ENCODE results near the gene MOG.

DNA sequence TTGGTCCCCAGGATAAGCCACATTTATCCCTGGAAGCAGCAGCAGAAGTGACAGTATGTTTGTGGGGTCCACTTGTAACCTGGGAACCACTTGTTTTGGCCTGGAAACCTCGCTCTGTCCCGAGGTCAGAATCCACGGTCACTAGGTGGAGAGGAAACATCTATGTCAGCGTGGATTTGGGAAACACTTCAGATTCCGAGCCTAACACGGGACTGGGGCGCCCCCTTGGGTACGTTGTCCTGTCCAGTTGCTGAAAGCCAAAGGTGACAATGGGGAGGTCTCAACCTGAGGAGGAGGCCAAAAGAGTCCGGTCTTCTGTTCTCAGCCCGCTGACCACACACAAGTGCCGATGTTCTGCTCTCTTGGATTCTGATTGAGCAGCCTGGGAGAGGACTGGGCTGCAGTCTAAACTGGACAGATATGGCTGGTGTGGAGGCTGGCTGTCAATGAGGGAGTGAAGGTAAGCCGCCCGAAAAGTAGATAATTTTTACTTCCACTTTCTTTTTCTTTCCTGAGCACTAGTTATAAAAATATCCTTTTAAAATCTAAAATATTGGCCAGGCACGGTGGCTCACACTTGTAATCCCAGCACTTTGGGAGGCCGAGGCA, 28.9 kb downstream of the MOG start:
- TF ChIP-seq, protein P1, sequence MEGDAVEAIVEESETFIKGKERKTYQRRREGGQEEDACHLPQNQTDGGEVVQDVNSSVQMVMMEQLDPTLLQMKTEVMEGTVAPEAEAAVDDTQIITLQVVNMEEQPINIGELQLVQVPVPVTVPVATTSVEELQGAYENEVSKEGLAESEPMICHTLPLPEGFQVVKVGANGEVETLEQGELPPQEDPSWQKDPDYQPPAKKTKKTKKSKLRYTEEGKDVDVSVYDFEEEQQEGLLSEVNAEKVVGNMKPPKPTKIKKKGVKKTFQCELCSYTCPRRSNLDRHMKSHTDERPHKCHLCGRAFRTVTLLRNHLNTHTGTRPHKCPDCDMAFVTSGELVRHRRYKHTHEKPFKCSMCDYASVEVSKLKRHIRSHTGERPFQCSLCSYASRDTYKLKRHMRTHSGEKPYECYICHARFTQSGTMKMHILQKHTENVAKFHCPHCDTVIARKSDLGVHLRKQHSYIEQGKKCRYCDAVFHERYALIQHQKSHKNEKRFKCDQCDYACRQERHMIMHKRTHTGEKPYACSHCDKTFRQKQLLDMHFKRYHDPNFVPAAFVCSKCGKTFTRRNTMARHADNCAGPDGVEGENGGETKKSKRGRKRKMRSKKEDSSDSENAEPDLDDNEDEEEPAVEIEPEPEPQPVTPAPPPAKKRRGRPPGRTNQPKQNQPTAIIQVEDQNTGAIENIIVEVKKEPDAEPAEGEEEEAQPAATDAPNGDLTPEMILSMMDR (IDR thresholded peaks at IDR 0.05) = no peak
- TF ChIP-seq POLR2A (IDR thresholded peaks at IDR 0.05) = no peak
